GM21825 (cell line): Measurements from ENCODE around the gene TP53I13.

ENCODE experiments used
- ATAC-seq: cut with Tn5 transposase; IDR thresholded peaks from one replicate; pipeline ENCODE4 v1.9.1; 2021; ENCODE audit warnings: mild to moderate bottlenecking, moderate library complexity; ENCODE audit not compliant: unreplicated experiment

The TP53I13 gene

GRCh38 chr17:29578626-29579485, 10.4 kb downstream of the TP53I13 start:
- ATAC-seq, result no peak

GRCh38 chr17:29579866-29580771, 11.6 kb downstream of the TP53I13 start:
- ATAC-seq, result peak; percentile 66

DNA sequence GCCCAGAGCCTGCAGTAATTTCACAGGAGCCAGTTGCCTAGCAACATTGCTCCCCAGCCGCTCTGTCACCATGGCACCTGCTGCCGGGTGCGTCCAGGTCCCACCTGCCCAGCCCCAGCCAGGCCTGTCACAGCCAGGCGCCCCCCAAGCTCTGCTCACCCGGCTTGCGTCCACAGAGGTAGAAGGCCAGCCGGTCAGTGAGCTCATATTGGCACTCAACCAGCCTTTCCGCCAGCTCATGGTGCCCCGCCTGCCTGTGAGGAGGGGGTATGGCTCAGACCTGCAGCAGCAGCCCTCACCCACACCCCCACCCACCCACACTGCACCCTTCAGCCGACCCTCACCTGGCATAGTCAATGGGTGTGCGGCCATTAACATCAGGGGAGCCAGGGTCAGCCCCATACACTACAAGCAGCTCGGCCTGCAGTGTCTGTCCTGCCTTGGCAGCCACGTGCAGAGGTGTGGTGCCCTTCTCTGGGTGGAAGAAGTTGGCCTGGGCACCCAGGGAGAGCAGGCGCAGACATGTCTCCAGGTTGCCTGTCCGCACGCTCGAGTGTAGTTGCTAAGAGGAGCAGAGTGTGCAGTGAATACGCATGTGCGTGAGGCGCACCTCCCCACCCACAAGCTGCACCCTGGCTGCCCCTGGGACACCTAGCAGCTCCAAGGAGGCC, 13.2 kb downstream of the TP53I13 start:
- no peak for ATAC-seq

GRCh38 chr17:29582254-29582765, 13.8 kb downstream of the TP53I13 start:
- ATAC-seq, result no peak

- no peak for ATAC-seq
Measured at GRCh38 chr17:29582772-29583171, 14.3 kb downstream of the TP53I13 start.

DNA sequence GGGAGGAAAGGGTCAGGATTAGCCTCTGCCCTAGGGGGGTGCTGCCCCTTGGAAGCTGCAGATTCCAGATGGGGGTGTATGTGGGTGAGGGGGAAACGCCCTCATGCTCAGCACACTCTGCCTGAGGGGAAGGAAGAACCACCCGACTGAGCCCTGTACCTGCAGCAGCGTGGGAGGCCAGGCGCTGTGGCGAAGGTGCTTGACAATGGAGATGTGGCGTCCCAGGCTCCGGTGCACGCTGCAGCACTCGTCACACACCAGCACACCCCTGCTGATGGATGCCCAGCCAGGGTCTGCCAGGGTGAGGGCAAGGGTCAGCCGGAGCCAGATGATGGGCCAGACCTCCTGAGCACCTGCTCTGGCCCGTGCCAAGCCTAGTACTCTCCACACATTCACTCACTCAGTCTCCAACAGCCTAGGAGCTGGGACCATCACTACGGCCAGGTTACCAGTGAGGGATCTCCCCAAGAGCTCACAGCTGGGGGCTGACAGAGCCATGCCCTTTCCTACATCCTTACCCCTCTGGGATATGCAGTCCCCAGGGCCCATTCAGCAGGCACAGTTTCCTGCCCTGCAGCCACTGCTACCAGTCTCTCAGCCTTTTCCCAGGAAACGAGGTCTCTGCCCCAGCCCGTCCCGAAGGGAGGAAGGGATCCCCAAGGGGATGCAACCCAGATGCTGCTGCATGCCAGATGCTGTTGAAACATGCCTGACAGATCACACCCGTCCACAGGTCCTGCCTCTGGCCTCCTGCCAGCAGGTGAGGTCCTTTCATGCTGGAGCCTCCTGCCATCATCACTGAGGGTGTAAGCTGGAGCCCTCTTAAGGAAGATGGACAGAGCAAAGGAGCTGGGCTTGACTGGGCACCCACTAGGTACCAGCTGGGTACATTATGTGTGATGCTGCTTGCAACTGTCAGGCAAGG, 15.1 kb downstream of the TP53I13 start:
- ATAC-seq, result no peak

DNA sequence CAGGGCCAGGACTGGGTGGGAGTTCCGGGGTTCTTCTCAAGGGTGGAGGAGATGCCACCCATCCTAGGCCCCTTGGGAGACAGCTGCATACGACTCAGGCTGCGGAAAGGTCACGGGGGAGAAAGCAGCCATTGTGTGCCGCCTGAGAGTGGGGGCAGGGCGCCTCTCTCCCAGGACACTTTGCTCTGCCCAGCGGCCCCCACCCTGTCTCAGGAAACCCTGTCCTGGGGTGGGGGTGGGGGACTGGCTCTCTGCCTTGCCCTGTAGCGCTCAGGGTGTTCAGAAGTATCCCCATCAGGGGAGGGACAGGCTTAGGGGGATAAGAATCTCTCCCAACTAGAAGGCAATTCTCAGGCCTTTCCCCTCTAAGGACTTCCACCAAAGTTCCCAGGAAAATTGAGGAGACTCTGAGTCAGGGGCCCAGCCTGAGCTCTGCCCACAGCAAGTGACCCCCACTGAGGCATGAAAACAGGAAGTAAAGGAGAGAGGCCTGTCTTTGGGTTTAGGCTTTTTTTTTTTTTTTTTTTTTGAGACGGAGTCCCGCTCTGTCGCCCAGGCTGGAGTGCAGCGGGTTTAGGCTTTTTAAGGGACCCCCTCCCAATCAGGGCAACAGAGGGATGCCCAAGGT, 16.1 kb downstream of the TP53I13 start:
- no peak for ATAC-seq

GRCh38 chr17:29585080-29585751, 16.7 kb downstream of the TP53I13 start:
- ATAC-seq, result no peak

- no peak for ATAC-seq
Measured at GRCh38 chr17:29586676-29587469, 18.4 kb downstream of the TP53I13 start.

DNA sequence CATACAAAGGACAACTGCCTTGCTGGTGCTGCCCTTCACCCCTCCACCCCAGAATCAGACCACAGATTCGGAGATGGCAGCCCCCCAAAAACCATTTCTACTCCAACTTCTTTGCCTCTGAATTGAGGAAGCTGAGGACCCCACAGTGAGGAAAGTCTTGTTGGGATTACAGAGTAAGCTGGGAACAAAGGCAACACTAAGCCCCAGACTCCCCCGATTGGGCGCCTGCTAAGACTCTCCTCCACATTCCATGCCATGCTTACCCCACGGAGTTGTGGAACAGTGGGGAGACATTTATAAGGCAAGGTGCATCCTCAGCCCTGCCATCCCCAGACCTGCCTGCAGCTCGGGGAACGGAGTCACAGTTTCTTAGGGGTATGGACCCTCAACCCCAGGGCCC, 19.1 kb downstream of the TP53I13 start:
- ATAC-seq, result no peak

GRCh38 chr17:29588017-29588561, 19.6 kb downstream of the TP53I13 start:
- ATAC-seq, result no peak

DNA sequence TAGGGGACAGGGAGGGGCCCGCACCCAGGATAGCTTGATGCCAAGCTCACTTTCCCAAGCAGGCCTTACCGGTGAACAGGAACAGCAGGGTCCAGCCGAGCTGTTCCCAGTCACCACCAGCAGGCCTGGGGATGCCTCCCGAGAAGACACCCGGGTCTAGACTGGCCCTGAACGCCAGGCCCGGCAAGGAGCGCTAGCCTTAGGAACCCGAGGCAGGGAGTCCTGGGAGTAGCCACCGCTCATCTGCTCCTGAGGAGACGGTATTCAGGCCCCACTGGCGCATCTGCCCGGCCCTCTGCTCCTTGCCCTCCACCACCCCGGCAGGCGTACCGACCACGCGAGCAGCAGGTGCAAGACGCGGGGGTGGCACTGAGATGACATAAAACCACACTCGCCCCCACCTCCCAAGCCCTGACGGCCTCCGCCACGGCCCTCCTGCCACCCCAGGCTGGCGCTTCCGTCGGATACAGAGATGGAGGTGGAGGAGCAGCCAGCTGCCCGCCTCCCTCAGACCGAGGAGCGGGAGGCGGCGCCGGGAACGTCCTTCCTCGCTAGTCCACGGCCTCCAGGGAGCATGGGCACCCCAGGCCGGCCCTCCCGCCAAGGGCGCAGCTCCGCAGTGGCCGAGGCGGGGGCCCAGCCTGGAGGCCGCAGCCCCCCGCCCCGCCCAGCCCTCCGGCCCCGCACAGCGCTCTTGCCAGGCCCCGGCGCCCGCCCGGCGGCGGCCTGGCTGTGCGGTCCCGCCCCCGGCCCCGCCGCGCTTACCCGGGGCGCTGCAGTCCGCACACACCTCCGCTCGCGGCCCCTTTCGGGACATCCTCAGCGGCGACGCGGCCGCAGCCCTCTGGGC, 20.3 kb downstream of the TP53I13 start:
- peak; percentile 12 for ATAC-seq

GRCh38 chr17:29589524-29590410, 21.3 kb downstream of the TP53I13 start, which contains the start of gene GIT1:
Gene GIT1 (minus strand): TSS chr17:29589648. CDS start chr17:29589378, 270 bp downstream.
- ATAC-seq, result peak; percentile 51

DNA sequence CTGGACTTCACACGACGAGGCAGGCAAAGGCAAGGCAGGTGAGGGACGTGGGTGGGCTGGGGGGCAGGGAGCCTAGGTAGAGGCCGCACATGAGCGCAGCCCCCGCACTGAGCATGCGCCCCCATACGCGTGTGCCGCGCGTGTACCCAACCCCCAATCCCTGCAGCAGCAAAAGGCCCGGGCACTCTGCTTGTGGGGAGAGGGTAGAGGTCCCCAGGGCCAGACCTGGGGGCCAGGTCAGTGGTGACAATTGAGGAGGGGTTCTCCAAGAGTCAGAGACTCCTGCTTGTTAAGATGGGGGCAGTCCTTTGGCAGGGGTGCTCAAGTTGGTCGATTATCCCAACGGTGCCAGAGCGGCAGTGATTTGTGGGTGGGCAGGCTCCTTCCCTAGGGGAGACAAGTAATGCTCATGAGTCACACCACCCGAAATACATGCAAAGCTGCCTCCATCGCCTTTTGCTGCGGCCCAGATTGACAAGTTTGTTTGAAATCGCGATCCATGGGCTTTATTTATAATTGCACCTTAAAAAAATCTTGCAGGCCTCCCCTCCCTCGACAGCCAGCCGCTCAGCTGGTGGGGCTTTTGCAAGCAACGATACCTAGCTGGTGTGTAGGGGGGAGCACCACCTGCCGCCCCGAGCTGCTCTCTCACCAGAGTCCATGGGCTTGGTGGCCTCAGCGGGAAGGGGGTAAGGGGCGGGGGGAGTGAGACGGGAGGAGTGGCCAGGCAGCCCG, 22.1 kb downstream of the TP53I13 start:
- ATAC-seq, result no peak

- no peak for ATAC-seq
Measured at GRCh38 chr17:29591146-29591736, 22.7 kb downstream of the TP53I13 start.
